ENCODE data around the gene PTMA. TPM values are rescaled to one million over a fixed set of nuclear protein-coding genes. Genes with fewer than 3 reads are reported as not detected.

Gene PTMA
- polyA plus RNA-seq, 1 of the 3 experiments (the other 2 are of a cell fraction): 767 TPM

DNA sequence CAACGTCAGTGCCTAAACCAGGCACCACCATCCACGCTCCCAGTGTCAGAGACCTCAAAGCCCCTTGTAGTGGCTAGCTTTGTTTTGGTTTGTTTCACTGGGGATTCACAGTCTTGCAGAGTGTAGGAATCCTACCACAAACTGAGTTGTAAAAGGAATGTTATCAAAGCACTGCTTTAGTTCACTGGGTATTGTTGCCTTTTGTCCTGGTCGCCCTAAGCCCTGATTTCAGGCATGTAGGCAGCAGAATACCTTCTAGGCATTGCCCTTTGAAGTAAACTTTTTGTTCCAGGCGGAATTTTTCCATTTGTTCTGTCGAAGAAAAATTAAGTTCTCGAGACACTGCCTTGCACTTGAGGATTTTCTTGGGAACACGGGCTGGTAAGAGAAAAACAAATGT, 29.4 kb downstream of the PTMA start:
- ChIA-PET CTCF (interaction anchor here (0.6 to 3.5 kb wide), 3 partner anchors 23 to 63 kb away, joined by 3 to 29 read pairs (median 4); no protein-coding TSS in a partner anchor), POLR2A (no interaction called here)
- no peak overlapping the region for H2AFZ ChIP-seq (ENCODE audit: low read depth)
- no peaks in the 10 kb centered on the region for H3K79me2 ChIP-seq (ENCODE audit: insufficient read depth)
- H3F3A ChIP-seq (replicated peaks; ENCODE audit: insufficient read depth): no peaks in the 10 kb centered on the region
- no peaks in the 10 kb centered on the region for H4K20me1 ChIP-seq (ENCODE audit: insufficient read depth)
- no peaks in the 10 kb centered on the region for H3K27me3 ChIP-seq (ENCODE audit: insufficient read depth)
- H3K9ac ChIP-seq: no peak overlapping the region
- no peak for DNase-seq
- no peak overlapping the region for H3K4me2 ChIP-seq
- no peaks in the 10 kb centered on the region for H3K9me3 ChIP-seq
- H3K27ac ChIP-seq (ENCODE audit: low read depth in 2 of 2, low read length in 1 of 2): no peak overlapping the region
- WGBS (ENCODE audit: low lambda C conversion rate): 95% methylated on average over 7 of the region's 7 CpGs
- no peaks in the 10 kb centered on the region for H3K4me1 ChIP-seq (ENCODE audit: control insufficient read depth in 1 of 2, insufficient read depth in 2 of 2, low read depth in 1 of 2, low read length in 1 of 2)
- no peaks in the 10 kb centered on the region for H3K9me2 ChIP-seq
- H3K4me3 ChIP-seq (ENCODE audit: low read depth in 2 of 2, low read length in 1 of 2): no peak overlapping the region
- H3K36me3 ChIP-seq (replicated peaks in 1 of 2; ENCODE audit: control insufficient read depth in 1 of 2, insufficient read depth in 2 of 2, low read length in 1 of 2): peaks cover 3 to 14% of the 10 kb centered on the region in 2 experiments
- TF ChIP-seq RCOR1 (IDR thresholded peaks at IDR 0.05; ENCODE audit: low read length): no peak
- no peak for TF ChIP-seq TEAD4 (IDR thresholded peaks at IDR 0.05; ENCODE audit: borderline replicate concordance, insufficient read depth)
- TF ChIP-seq, protein P1, sequence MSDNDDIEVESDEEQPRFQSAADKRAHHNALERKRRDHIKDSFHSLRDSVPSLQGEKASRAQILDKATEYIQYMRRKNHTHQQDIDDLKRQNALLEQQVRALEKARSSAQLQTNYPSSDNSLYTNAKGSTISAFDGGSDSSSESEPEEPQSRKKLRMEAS (IDR thresholded peaks at IDR 0.05; ENCODE audit: low read depth): no peak
- TF ChIP-seq SIN3A (IDR thresholded peaks at IDR 0.05; ENCODE audit: borderline replicate concordance, low read depth, low read length): no peak
- TF ChIP-seq, protein P2, sequence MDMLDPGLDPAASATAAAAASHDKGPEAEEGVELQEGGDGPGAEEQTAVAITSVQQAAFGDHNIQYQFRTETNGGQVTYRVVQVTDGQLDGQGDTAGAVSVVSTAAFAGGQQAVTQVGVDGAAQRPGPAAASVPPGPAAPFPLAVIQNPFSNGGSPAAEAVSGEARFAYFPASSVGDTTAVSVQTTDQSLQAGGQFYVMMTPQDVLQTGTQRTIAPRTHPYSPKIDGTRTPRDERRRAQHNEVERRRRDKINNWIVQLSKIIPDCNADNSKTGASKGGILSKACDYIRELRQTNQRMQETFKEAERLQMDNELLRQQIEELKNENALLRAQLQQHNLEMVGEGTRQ (IDR thresholded peaks at IDR 0.05; ENCODE audit: borderline replicate concordance, low read depth, low read length): no peak
- TF ChIP-seq EP300 (IDR thresholded peaks at IDR 0.05; ENCODE audit: borderline replicate concordance in 1 of 2, low read depth in 1 of 2, low read length in 1 of 2): no peak
- no peak for TF ChIP-seq ELF1 (IDR thresholded peaks at IDR 0.05)
- TF ChIP-seq, protein P3, sequence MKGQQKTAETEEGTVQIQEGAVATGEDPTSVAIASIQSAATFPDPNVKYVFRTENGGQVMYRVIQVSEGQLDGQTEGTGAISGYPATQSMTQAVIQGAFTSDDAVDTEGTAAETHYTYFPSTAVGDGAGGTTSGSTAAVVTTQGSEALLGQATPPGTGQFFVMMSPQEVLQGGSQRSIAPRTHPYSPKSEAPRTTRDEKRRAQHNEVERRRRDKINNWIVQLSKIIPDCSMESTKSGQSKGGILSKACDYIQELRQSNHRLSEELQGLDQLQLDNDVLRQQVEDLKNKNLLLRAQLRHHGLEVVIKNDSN (IDR thresholded peaks at IDR 0.05; ENCODE audit: borderline replicate concordance, low read depth): no peak
- TF ChIP-seq FOXM1 (IDR thresholded peaks at IDR 0.05; ENCODE audit: low read depth): no peak
- no peak for TF ChIP-seq TAF1 (IDR thresholded peaks at IDR 0.05; ENCODE audit: borderline replicate concordance, low read depth, low read length)
- TF ChIP-seq, protein P4, sequence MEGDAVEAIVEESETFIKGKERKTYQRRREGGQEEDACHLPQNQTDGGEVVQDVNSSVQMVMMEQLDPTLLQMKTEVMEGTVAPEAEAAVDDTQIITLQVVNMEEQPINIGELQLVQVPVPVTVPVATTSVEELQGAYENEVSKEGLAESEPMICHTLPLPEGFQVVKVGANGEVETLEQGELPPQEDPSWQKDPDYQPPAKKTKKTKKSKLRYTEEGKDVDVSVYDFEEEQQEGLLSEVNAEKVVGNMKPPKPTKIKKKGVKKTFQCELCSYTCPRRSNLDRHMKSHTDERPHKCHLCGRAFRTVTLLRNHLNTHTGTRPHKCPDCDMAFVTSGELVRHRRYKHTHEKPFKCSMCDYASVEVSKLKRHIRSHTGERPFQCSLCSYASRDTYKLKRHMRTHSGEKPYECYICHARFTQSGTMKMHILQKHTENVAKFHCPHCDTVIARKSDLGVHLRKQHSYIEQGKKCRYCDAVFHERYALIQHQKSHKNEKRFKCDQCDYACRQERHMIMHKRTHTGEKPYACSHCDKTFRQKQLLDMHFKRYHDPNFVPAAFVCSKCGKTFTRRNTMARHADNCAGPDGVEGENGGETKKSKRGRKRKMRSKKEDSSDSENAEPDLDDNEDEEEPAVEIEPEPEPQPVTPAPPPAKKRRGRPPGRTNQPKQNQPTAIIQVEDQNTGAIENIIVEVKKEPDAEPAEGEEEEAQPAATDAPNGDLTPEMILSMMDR (IDR thresholded peaks at IDR 0.05): no peak

DNA sequence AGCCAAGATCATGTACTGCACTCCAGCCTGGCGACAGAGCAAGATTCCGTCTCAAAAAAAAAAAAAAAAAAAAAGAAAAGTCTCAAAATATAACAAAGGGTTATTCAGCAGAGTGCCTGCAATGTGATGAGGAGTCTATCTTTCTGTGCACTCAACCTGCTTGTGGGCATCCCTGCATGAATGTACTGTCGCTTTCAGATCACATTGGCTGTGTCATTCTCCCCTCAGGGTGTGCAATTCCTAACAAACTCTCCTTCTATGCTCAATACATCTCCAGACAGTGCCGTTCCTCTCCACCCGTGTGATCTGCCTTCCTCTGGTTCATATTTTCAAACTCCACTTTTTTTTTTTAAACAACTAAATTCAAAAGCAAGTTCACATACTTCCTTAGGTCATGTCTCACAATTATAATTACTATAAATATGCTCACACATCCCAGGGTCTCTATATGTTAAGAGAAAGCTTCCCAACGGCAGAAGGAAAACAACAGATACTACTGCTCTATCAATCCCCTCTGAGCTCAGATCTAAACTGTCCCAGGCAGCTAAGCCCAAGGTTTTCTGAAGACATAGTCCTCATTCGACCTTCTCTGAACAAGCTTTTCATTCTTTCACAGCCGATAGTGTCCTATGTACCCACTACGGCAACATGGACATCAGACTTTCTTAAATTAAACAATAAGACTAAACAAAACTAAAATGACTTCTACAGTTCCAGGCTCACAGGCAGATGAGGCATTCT, 35.2 kb downstream of the PTMA start:
- no peaks in the 10 kb centered on the region for H3K36me3 ChIP-seq (replicated peaks in 1 of 2; ENCODE audit: control insufficient read depth in 1 of 2, insufficient read depth in 2 of 2, low read length in 1 of 2)
- 76% methylated on average over 9 of the region's 9 CpGs for WGBS (ENCODE audit: low lambda C conversion rate)
- no peak for DNase-seq
- peaks cover 0 to 4% of the 10 kb centered on the region in 2 experiments; a peak in 1 of 4 replicates for H3K4me1 ChIP-seq (ENCODE audit: control insufficient read depth in 1 of 2, insufficient read depth in 2 of 2, low read depth in 1 of 2, low read length in 1 of 2)
- H3K4me2 ChIP-seq: no peak overlapping the region
- no peak overlapping the region for H3K9ac ChIP-seq
- H2AFZ ChIP-seq (ENCODE audit: low read depth): no peak overlapping the region
- no peaks in the 10 kb centered on the region for H3F3A ChIP-seq (replicated peaks; ENCODE audit: insufficient read depth)
- no peak overlapping the region for H3K27ac ChIP-seq (ENCODE audit: low read depth in 2 of 2, low read length in 1 of 2)
- H3K4me3 ChIP-seq (ENCODE audit: low read depth in 2 of 2, low read length in 1 of 2): no peak overlapping the region
- no peaks in the 10 kb centered on the region for H3K79me2 ChIP-seq (ENCODE audit: insufficient read depth)
- H3K9me2 ChIP-seq: no peaks in the 10 kb centered on the region
- H3K9me3 ChIP-seq: no peaks in the 10 kb centered on the region
- H4K20me1 ChIP-seq (ENCODE audit: insufficient read depth): no peaks in the 10 kb centered on the region
- H3K27me3 ChIP-seq (ENCODE audit: insufficient read depth): no peaks in the 10 kb centered on the region
- ChIA-PET POLR2A (no interaction called here), CTCF (interaction anchor here (0.6 to 2.5 kb wide), 4 partner anchors 29 to 68 kb away, joined by 3 to 9 read pairs (median 4); no protein-coding TSS in a partner anchor)
- TF ChIP-seq, protein P5, sequence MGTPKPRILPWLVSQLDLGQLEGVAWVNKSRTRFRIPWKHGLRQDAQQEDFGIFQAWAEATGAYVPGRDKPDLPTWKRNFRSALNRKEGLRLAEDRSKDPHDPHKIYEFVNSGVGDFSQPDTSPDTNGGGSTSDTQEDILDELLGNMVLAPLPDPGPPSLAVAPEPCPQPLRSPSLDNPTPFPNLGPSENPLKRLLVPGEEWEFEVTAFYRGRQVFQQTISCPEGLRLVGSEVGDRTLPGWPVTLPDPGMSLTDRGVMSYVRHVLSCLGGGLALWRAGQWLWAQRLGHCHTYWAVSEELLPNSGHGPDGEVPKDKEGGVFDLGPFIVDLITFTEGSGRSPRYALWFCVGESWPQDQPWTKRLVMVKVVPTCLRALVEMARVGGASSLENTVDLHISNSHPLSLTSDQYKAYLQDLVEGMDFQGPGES (IDR thresholded peaks at IDR 0.05; ENCODE audit: low read depth, low read length): no peak
- no peak for TF ChIP-seq JUND (IDR thresholded peaks at IDR 0.05)
- TF ChIP-seq, protein P6, sequence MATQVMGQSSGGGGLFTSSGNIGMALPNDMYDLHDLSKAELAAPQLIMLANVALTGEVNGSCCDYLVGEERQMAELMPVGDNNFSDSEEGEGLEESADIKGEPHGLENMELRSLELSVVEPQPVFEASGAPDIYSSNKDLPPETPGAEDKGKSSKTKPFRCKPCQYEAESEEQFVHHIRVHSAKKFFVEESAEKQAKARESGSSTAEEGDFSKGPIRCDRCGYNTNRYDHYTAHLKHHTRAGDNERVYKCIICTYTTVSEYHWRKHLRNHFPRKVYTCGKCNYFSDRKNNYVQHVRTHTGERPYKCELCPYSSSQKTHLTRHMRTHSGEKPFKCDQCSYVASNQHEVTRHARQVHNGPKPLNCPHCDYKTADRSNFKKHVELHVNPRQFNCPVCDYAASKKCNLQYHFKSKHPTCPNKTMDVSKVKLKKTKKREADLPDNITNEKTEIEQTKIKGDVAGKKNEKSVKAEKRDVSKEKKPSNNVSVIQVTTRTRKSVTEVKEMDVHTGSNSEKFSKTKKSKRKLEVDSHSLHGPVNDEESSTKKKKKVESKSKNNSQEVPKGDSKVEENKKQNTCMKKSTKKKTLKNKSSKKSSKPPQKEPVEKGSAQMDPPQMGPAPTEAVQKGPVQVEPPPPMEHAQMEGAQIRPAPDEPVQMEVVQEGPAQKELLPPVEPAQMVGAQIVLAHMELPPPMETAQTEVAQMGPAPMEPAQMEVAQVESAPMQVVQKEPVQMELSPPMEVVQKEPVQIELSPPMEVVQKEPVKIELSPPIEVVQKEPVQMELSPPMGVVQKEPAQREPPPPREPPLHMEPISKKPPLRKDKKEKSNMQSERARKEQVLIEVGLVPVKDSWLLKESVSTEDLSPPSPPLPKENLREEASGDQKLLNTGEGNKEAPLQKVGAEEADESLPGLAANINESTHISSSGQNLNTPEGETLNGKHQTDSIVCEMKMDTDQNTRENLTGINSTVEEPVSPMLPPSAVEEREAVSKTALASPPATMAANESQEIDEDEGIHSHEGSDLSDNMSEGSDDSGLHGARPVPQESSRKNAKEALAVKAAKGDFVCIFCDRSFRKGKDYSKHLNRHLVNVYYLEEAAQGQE (IDR thresholded peaks at IDR 0.05; ENCODE audit: low read depth, low read length): no peak
- no peak for TF ChIP-seq YY1 (IDR thresholded peaks at IDR 0.05; ENCODE audit: low read depth)
- no peak for TF ChIP-seq SMC3 (IDR thresholded peaks at IDR 0.05; ENCODE audit: low read depth, low read length)
- TF ChIP-seq SIN3A (IDR thresholded peaks at IDR 0.05; ENCODE audit: borderline replicate concordance, low read depth, low read length): no peak
- TF ChIP-seq RXRA (IDR thresholded peaks at IDR 0.05; ENCODE audit: borderline replicate concordance, low read depth): no peak

Measured in SK-N-SH (cell line).